ENCODE data around the gene MCC.
A peak's percentile ranks its signal among the peaks of the same experiment; 100 is the strongest.

DNA sequence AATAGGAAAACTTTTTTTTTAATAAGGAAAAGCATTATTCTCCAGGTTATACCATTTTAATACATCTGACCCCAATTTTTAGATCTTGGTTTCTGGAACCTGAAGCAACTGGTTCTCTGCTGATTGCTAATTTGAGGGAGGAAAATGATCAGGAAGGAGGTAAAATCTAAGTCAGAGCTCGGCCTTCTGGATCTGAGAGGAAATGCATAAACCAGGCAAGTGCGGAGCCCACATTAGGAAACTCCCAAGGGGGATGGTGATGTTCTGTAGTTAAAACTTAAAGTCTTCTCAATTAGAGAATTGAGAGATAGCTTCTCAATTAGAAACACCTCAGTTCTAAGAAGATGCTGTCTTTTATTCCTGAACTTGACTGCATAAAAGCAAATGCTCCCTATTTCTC lies 167.0 kb downstream of the MCC start:
- TF ChIP-seq POLR2A (IDR thresholded peaks at IDR 0.05): no peak
- TF ChIP-seq, protein P1, sequence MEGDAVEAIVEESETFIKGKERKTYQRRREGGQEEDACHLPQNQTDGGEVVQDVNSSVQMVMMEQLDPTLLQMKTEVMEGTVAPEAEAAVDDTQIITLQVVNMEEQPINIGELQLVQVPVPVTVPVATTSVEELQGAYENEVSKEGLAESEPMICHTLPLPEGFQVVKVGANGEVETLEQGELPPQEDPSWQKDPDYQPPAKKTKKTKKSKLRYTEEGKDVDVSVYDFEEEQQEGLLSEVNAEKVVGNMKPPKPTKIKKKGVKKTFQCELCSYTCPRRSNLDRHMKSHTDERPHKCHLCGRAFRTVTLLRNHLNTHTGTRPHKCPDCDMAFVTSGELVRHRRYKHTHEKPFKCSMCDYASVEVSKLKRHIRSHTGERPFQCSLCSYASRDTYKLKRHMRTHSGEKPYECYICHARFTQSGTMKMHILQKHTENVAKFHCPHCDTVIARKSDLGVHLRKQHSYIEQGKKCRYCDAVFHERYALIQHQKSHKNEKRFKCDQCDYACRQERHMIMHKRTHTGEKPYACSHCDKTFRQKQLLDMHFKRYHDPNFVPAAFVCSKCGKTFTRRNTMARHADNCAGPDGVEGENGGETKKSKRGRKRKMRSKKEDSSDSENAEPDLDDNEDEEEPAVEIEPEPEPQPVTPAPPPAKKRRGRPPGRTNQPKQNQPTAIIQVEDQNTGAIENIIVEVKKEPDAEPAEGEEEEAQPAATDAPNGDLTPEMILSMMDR (IDR thresholded peaks at IDR 0.05): peak in 1 of 4 experiments; percentile 13

All from uterus (tissue), 2 donors.